Stimulated activated CD8-positive, alpha-beta memory T cell treated with anti-CD3 and anti-CD28 coated beads, Interleukin-12 subunit alpha, Interleukin-12 subunit beta, amount 100 ng/mL, for 4 hours (primary cell): ENCODE results near the gene ZNF333.
A peak's percentile ranks its signal among the peaks of the same experiment; 100 is the strongest.

ENCODE experiments used
- DNase-seq: peaks from one replicate; pipeline ENCODE4 v3.0.0-alpha.2; 2020; ENCODE audit warnings: low read depth

Gene ZNF333

GRCh38 chr19:14689598-14690503, at the start of gene ZNF333:
Gene ZNF333 (plus strand): TSS chr19:14690048. CDS start chr19:14693492, 3,444 bp downstream.
- DNase-seq: peak; percentile 97

- DNase-seq: no peak
These were observed 41.3 kb upstream of the ZNF333 start for GRCh38 chr19:14648506-14648905.

- DNase-seq: no peak
These were observed 40.8 kb upstream of the ZNF333 start for GRCh38 chr19:14649020-14649419.

GRCh38 chr19:14650161-14650560, 39.7 kb upstream of the ZNF333 start:
- no peak for DNase-seq

GRCh38 chr19:14654786-14655560, 34.9 kb upstream of the ZNF333 start:
- no peak for DNase-seq

GRCh38 chr19:14655726-14656125, 34.1 kb upstream of the ZNF333 start:
- no peak for DNase-seq

GRCh38 chr19:14659874-14660489, 29.9 kb upstream of the ZNF333 start:
- no peak for DNase-seq

- no peak for DNase-seq
These were observed 28.4 kb upstream of the ZNF333 start for GRCh38 chr19:14661372-14661924.

GRCh38 chr19:14669940-14670339, 19.9 kb upstream of the ZNF333 start:
- no peak for DNase-seq

- DNase-seq: no peak
These were observed 19.4 kb upstream of the ZNF333 start for GRCh38 chr19:14670408-14670807.

- no peak for DNase-seq
These were observed 17.5 kb upstream of the ZNF333 start for GRCh38 chr19:14672188-14672872.

GRCh38 chr19:14673088-14673487, 16.8 kb upstream of the ZNF333 start:
- DNase-seq: no peak

- no peak for DNase-seq
These were observed 15.1 kb upstream of the ZNF333 start, which contains the start of gene ADGRE3 for GRCh38 chr19:14674764-14675163. Gene ADGRE3 (minus strand): TSS chr19:14674844. CDS start chr19:14674770, 74 bp downstream.

- DNase-seq: no peak
These were observed 13.1 kb upstream of the ZNF333 start for GRCh38 chr19:14676762-14677161.

GRCh38 chr19:14677464-14677863, 12.4 kb upstream of the ZNF333 start:
- no peak for DNase-seq

- DNase-seq: no peak
These were observed 11.6 kb upstream of the ZNF333 start for GRCh38 chr19:14678199-14678598.

GRCh38 chr19:14682084-14682483, 7.8 kb upstream of the ZNF333 start:
- no peak for DNase-seq

GRCh38 chr19:14683439-14683838, 6.4 kb upstream of the ZNF333 start:
- DNase-seq: no peak

GRCh38 chr19:14686411-14686810, 3.4 kb upstream of the ZNF333 start:
- DNase-seq: no peak

GRCh38 chr19:14694641-14695266, 4.9 kb downstream of the ZNF333 start:
- DNase-seq: no peak

GRCh38 chr19:14695471-14695870, 5.6 kb downstream of the ZNF333 start:
- DNase-seq: no peak
